Astrocyte (in vitro differentiated cells and primary cell): ENCODE measurements around the gene TSC22D3.

Experiments used
- CTCF ChIP-seq: IDR thresholded peaks from 2 replicates; pipeline ENCODE4 v1.5.1; 2011; ENCODE audit warnings: low read depth, mild to moderate bottlenecking, inconsistent platforms, low read length, moderate library complexity; ENCODE audit not compliant: insufficient read depth
- EZH2 ChIP-seq: IDR thresholded peaks from 2 replicates; pipeline ENCODE4 v1.6.1; 2012; ENCODE audit warnings: mild to moderate bottlenecking, low read length, inconsistent platforms; ENCODE audit not compliant: insufficient read depth

GRCh38 chrX:107768051-107768450 lies 7.5 kb downstream of the TSC22D3 start:
- TF ChIP-seq CTCF (no peak), EZH2 (no peak)
